ENCODE measurements around the gene GABRB1.
A peak's percentile ranks its signal among the peaks of the same experiment; 100 is the strongest.

DNA sequence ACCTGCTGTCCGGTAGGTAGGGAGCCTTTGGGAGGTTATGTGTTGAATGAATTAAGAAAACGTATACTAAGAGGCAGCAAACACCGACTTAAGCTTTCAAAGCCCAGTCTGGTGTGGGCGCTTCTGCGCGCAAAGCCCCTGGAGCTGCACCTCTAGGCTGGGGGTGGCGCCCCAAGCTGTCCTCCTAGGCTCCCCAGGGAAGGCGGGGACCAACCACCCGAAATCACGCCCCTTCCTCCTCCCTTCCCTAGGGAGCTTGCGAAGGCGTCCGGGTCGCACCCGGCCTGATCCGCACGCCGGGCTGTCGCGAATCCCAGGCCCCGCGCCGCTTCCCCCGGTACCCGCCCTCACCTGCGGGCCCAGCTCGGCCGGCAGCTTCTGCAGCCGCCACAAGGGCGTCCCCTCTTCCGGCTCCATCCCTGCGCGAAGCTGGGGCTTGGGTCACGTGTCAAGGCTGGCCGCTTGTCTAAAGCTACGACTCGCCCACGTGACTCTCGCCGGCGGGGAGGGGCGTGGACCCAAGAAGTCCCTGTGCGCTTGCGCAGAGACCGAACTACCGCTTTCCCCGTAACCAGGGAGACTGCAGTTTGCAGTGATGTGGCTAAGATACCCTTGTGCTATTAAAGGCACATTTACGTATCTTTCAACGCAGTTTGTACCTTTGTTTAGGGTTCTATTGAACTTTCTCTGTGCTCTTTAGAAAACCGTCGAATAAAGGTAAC is 432.0 kb downstream of the GABRB1 start, which contains the start of gene COMMD8:
- TF ChIP-seq, protein P1, sequence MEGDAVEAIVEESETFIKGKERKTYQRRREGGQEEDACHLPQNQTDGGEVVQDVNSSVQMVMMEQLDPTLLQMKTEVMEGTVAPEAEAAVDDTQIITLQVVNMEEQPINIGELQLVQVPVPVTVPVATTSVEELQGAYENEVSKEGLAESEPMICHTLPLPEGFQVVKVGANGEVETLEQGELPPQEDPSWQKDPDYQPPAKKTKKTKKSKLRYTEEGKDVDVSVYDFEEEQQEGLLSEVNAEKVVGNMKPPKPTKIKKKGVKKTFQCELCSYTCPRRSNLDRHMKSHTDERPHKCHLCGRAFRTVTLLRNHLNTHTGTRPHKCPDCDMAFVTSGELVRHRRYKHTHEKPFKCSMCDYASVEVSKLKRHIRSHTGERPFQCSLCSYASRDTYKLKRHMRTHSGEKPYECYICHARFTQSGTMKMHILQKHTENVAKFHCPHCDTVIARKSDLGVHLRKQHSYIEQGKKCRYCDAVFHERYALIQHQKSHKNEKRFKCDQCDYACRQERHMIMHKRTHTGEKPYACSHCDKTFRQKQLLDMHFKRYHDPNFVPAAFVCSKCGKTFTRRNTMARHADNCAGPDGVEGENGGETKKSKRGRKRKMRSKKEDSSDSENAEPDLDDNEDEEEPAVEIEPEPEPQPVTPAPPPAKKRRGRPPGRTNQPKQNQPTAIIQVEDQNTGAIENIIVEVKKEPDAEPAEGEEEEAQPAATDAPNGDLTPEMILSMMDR (conservative IDR thresholded peaks at IDR 0.05; ENCODE audit: low read depth in 2 of 2), result peak in 1 of 2 experiments; percentile 6; a peak in 1 of 4 replicates
- TF ChIP-seq CREB1 (CRISPR knock-in tag; IDR thresholded peaks at IDR 0.05; ENCODE audit: low read depth) (peak; percentile 75), EZH2 (IDR thresholded peaks at IDR 0.05; ENCODE audit: low read depth, unreplicated experiment) (no peak), POLR2AphosphoS5 (IDR thresholded peaks at IDR 0.05; ENCODE audit: low read depth) (peak; percentile 44; the same call in 1 of the 2 replicates), ZNF114 (CRISPR knock-in tag; IDR thresholded peaks at IDR 0.05) (no peak), EZH2phosphoT487 (IDR thresholded peaks at IDR 0.05; ENCODE audit: unreplicated experiment) (no peak), JUNB (IDR thresholded peaks at IDR 0.05; ENCODE audit: unreplicated experiment) (no peak), ZNF331 (CRISPR knock-in tag; IDR thresholded peaks at IDR 0.05; ENCODE audit: low read depth) (no peak)
- TF ChIP-seq, protein P2, sequence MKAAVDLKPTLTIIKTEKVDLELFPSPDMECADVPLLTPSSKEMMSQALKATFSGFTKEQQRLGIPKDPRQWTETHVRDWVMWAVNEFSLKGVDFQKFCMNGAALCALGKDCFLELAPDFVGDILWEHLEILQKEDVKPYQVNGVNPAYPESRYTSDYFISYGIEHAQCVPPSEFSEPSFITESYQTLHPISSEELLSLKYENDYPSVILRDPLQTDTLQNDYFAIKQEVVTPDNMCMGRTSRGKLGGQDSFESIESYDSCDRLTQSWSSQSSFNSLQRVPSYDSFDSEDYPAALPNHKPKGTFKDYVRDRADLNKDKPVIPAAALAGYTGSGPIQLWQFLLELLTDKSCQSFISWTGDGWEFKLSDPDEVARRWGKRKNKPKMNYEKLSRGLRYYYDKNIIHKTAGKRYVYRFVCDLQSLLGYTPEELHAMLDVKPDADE (IDR thresholded peaks at IDR 0.05), result no peak
- TF ChIP-seq, protein P3, sequence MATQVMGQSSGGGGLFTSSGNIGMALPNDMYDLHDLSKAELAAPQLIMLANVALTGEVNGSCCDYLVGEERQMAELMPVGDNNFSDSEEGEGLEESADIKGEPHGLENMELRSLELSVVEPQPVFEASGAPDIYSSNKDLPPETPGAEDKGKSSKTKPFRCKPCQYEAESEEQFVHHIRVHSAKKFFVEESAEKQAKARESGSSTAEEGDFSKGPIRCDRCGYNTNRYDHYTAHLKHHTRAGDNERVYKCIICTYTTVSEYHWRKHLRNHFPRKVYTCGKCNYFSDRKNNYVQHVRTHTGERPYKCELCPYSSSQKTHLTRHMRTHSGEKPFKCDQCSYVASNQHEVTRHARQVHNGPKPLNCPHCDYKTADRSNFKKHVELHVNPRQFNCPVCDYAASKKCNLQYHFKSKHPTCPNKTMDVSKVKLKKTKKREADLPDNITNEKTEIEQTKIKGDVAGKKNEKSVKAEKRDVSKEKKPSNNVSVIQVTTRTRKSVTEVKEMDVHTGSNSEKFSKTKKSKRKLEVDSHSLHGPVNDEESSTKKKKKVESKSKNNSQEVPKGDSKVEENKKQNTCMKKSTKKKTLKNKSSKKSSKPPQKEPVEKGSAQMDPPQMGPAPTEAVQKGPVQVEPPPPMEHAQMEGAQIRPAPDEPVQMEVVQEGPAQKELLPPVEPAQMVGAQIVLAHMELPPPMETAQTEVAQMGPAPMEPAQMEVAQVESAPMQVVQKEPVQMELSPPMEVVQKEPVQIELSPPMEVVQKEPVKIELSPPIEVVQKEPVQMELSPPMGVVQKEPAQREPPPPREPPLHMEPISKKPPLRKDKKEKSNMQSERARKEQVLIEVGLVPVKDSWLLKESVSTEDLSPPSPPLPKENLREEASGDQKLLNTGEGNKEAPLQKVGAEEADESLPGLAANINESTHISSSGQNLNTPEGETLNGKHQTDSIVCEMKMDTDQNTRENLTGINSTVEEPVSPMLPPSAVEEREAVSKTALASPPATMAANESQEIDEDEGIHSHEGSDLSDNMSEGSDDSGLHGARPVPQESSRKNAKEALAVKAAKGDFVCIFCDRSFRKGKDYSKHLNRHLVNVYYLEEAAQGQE (IDR thresholded peaks at IDR 0.05; ENCODE audit: unreplicated experiment), result no peak

All from GM23338 (cell line).